Lower leg skin (tissue), 3 donors: ENCODE results near the gene TRMT1.

Experiments
- POLR2A ChIP-seq, 2 donors: fragments of 450-650 bp; IDR thresholded peaks; one replicate each; pipeline ENCODE4 v1.6.1; 2016 to 2017; ENCODE audit warnings: antibody characterized with exemption in 2 of 2, mild to moderate bottlenecking in 1 of 2, moderate library complexity in 1 of 2
- TF ChIP-seq, protein P1 (sequence below), 3 donors: fragments of 450-650 bp; IDR thresholded peaks; one replicate each; pipeline ENCODE4 v1.5.1; 2016; ENCODE audit warnings: antibody characterized with exemption in 3 of 3, mild to moderate bottlenecking in 3 of 3, moderate library complexity in 2 of 3

DNA sequence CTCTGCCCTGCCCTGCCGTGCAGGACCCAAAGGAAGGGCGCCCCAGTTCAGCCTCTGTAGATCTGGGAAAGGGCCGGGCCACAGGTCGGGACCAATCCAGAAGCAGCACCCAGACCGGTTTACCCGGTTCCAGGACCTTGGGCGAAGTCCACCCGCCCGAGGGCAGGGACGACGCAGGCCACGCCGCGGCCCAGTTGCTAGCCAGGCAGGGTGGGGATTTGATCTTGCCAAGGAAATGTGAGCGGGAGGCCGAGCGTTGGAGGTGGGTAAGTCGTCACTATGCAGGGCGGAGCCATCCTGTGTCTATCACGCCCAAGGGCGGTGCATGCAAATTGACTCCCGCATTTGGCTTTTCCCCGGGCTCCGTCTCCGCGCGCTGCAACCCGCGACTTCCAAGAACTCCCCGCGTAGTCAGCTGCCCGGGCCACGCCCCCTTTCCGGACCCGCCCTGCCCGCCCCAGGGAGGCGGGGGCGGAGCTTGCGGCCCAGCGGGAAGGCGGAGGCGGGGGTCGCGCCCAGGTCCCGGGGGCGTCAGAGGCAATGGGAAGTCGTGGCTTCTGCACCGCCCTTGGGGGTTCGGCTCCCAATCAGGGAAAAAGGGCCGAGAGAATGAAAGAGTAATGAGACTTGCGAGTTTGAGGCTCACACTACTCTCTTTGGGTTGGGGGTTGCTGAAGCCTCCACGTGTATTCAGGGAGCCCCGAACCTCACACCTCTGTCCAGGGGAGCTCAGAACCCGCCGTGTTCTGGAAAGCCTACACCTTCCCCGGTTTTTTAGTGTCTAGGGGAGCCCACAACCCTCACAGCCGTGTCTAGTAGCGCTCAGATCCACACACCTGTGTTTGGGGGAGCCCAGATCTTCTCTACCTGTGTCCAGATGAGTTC is 46.4 kb upstream of the TRMT1 start:
- TF ChIP-seq, protein P1, sequence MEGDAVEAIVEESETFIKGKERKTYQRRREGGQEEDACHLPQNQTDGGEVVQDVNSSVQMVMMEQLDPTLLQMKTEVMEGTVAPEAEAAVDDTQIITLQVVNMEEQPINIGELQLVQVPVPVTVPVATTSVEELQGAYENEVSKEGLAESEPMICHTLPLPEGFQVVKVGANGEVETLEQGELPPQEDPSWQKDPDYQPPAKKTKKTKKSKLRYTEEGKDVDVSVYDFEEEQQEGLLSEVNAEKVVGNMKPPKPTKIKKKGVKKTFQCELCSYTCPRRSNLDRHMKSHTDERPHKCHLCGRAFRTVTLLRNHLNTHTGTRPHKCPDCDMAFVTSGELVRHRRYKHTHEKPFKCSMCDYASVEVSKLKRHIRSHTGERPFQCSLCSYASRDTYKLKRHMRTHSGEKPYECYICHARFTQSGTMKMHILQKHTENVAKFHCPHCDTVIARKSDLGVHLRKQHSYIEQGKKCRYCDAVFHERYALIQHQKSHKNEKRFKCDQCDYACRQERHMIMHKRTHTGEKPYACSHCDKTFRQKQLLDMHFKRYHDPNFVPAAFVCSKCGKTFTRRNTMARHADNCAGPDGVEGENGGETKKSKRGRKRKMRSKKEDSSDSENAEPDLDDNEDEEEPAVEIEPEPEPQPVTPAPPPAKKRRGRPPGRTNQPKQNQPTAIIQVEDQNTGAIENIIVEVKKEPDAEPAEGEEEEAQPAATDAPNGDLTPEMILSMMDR (IDR thresholded peaks at IDR 0.05): peak in 1 of 3 donors; percentile 26
- TF ChIP-seq POLR2A (IDR thresholded peaks at IDR 0.05): peak in 1 of 2 donors; percentile 8
